Gastroesophageal sphincter (tissue), 3 donors: ENCODE data around the gene YPEL5.

Experiments used
- EP300 ChIP-seq: sonication (generic); formaldehyde crosslinking; IDR thresholded peaks from one replicate; pipeline ENCODE4 v1.6.1; 2017; ENCODE audit warnings: antibody characterized with exemption, mild to moderate bottlenecking
- POLR2AphosphoS5 ChIP-seq: sonication (generic); formaldehyde crosslinking; IDR thresholded peaks from one replicate; pipeline ENCODE4 v1.6.1; 2017; ENCODE audit warnings: antibody characterized with exemption
- TF ChIP-seq, protein P1 (sequence below), 4 experiments: fragments of 200-600 bp in 2 of 4; fragments of 450-650 bp in 2 of 4; sonication (generic) in 1 of 4; IDR thresholded peaks; one replicate each; pipeline ENCODE4 v1.5.1; 2017 to 2019; ENCODE audit warnings: antibody characterized with exemption in 4 of 4, mild to moderate bottlenecking in 2 of 4, moderate library complexity in 2 of 4

- TF ChIP-seq EP300 (no peak), POLR2AphosphoS5 (peak; percentile 37)
- TF ChIP-seq, protein P1, sequence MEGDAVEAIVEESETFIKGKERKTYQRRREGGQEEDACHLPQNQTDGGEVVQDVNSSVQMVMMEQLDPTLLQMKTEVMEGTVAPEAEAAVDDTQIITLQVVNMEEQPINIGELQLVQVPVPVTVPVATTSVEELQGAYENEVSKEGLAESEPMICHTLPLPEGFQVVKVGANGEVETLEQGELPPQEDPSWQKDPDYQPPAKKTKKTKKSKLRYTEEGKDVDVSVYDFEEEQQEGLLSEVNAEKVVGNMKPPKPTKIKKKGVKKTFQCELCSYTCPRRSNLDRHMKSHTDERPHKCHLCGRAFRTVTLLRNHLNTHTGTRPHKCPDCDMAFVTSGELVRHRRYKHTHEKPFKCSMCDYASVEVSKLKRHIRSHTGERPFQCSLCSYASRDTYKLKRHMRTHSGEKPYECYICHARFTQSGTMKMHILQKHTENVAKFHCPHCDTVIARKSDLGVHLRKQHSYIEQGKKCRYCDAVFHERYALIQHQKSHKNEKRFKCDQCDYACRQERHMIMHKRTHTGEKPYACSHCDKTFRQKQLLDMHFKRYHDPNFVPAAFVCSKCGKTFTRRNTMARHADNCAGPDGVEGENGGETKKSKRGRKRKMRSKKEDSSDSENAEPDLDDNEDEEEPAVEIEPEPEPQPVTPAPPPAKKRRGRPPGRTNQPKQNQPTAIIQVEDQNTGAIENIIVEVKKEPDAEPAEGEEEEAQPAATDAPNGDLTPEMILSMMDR (IDR thresholded peaks at IDR 0.05) = no peak
Observed at GRCh38 chr2:30177956-30178355, 31.1 kb downstream of the YPEL5 start.
